Activated CD8-positive, alpha-beta memory T cell treated with anti-CD3 and anti-CD28 coated beads, Interleukin-2, amount 50 U/mL, for 24 hours (primary cell): ENCODE results near the gene AGAP2.

Experiments used
- DNase-seq: peaks from one replicate; pipeline ENCODE4 v3.0.0-alpha.2; 2020; ENCODE audit errors: extremely low read depth

The AGAP2 gene

GRCh38 chr12:57767876-57768275, 29.3 kb upstream of the AGAP2 start:
- DNase-seq, result no peak

- no peak for DNase-seq
Measured at GRCh38 chr12:57767305-57767698, 28.8 kb upstream of the AGAP2 start.

GRCh38 chr12:57766464-57767304, 28.1 kb upstream of the AGAP2 start, which contains the start of gene CYP27B1:
TSS of gene CYP27B1 (minus strand) at chr12:57767078. CDS start at chr12:57767041, 37 bp downstream.
- DNase-seq, result no peak

GRCh38 chr12:57765698-57766463, 27.3 kb upstream of the AGAP2 start:
- no peak for DNase-seq

GRCh38 chr12:57765003-57765697, 26.6 kb upstream of the AGAP2 start:
- DNase-seq, result no peak

GRCh38 chr12:57764662-57765002, 26.1 kb upstream of the AGAP2 start:
- no peak for DNase-seq

GRCh38 chr12:57763881-57764661, 25.5 kb upstream of the AGAP2 start:
- no peak for DNase-seq

GRCh38 chr12:57762463-57762862, 23.9 kb upstream of the AGAP2 start:
- no peak for DNase-seq

- no peak for DNase-seq
Measured at GRCh38 chr12:57761391-57761998, 23.0 kb upstream of the AGAP2 start.

- no peak for DNase-seq
Measured at GRCh38 chr12:57760347-57760982, 21.9 kb upstream of the AGAP2 start.

GRCh38 chr12:57759360-57759980, 20.9 kb upstream of the AGAP2 start:
- DNase-seq, result no peak

- DNase-seq, result no peak
Measured at GRCh38 chr12:57758552-57759359, 20.2 kb upstream of the AGAP2 start.

GRCh38 chr12:57757771-57758170, 19.2 kb upstream of the AGAP2 start:
- DNase-seq, result no peak

- no peak for DNase-seq
Measured at GRCh38 chr12:57756406-57757341, 18.1 kb upstream of the AGAP2 start.

- no peak for DNase-seq
Measured at GRCh38 chr12:57755454-57756372, 17.2 kb upstream of the AGAP2 start.

GRCh38 chr12:57755194-57755453, 16.6 kb upstream of the AGAP2 start:
- DNase-seq, result no peak

GRCh38 chr12:57754411-57755193, 16.1 kb upstream of the AGAP2 start, which contains the start of gene MARCHF9:
TSS of gene MARCHF9 (plus strand) at chr12:57755103. CDS start at chr12:57755529, 426 bp downstream.
- no peak for DNase-seq
